Astrocyte of the spinal cord (primary cell): ENCODE data around the gene CHCHD10.

ENCODE experiments used
- DNase-seq: peaks from one replicate; pipeline ENCODE4 v3.0.0; 2011; ENCODE audit warnings: low read depth, low spot score
- H3K4me3 ChIP-seq: 2 replicates; pipeline ENCODE4 v1.5.1; 2011; ENCODE audit warnings: low read depth, mild to moderate bottlenecking, low read length, moderate library complexity
- in situ Hi-C: cut with HindIII; loops from 2 replicates; pipeline ENCODE4 v1.10.0; 2017; ENCODE audit warnings: low sequenced_read_pairs
- TF ChIP-seq, protein P1 (sequence below): IDR thresholded peaks from 2 replicates; pipeline ENCODE4 v1.5.1; 2012; ENCODE audit warnings: low read depth, mild to moderate bottlenecking, low read length, inconsistent platforms

The CHCHD10 gene

DNA sequence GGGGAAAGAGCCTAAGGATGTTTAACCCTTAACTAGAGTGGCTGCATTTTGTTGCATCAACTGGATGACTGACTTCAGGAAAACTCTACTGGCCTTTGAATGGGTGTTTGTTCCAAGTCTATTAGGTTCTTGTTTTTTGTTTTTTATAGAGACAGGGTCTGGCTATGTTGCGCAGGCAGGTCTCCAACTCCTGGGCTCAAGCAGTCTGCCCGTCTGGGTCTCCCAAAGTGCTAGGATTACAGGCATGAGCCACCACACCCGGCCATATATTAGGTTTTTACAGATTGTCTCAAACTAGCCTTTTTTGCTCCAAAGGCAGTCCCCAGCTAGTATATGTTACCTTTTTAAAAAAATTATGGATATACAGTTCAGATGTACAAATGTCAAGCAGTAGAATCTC is 20.1 kb upstream of the CHCHD10 start:
- peak overlapping the region; percentile 75 for H3K4me3 ChIP-seq
- TF ChIP-seq, protein P1, sequence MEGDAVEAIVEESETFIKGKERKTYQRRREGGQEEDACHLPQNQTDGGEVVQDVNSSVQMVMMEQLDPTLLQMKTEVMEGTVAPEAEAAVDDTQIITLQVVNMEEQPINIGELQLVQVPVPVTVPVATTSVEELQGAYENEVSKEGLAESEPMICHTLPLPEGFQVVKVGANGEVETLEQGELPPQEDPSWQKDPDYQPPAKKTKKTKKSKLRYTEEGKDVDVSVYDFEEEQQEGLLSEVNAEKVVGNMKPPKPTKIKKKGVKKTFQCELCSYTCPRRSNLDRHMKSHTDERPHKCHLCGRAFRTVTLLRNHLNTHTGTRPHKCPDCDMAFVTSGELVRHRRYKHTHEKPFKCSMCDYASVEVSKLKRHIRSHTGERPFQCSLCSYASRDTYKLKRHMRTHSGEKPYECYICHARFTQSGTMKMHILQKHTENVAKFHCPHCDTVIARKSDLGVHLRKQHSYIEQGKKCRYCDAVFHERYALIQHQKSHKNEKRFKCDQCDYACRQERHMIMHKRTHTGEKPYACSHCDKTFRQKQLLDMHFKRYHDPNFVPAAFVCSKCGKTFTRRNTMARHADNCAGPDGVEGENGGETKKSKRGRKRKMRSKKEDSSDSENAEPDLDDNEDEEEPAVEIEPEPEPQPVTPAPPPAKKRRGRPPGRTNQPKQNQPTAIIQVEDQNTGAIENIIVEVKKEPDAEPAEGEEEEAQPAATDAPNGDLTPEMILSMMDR, result no peak
- DNase-seq, result no peak
- in situ Hi-C loops, result no loop called here

DNA sequence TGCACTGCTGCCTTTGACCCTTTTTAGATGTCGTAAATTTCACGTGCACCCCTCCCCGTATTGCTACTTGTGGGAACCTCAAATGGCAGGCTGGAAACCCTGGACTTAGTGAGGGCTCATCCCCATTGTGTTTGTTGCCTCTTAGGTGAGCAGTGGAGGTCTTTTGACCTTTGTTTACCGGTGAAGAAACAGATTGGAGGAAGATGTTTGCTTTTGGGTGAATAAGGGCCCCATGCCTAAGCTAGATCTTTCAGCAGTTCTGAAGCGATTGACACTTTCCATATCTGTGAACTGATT is 19.8 kb upstream of the CHCHD10 start:
- in situ Hi-C loops, result no loop called here
- peak overlapping the region; percentile 75 for H3K4me3 ChIP-seq
- no peak for DNase-seq
- TF ChIP-seq, protein P1, result no peak

DNA sequence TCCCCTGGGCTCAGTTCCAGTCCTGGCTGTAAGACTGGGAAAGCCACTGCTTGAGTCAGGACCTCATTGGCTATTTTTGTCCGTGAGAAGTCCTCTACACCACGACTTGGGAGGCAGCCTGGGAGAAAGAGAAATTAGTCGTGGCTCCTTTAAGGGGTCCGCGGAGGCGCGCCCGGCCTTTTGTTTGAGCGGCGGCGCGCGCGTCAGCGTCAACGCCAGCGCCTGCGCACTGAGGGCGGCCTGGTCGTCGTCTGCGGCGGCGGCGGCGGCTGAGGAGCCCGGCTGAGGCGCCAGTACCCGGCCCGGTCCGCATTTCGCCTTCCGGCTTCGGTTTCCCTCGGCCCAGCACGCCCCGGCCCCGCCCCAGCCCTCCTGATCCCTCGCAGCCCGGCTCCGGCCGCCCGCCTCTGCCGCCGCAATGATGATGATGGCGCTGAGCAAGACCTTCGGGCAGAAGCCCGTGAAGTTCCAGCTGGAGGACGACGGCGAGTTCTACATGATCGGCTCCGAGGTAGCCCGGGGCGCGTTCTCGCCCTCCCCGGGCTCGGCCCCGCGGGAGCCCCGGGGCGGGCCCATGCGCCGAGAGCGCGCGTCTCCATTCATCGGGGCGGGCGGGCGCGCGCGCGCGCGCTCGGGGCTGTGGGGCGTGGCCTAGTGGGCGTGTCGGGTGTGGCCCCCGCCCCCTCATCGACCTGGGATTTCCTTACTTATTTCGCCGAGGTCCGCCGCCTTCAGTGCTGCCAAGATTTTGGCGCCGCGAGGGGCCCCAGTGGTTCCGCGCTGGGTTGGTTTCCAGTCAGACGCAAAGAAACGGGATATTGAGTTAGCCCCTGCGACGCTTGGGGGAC is 19.2 kb upstream of the CHCHD10 start, which contains the start of gene SMARCB1:
SMARCB1 (plus strand) TSS at position 215 of the 848 bp plus-strand sequence; CDS start at position 419, 204 bp downstream.
- in situ Hi-C loops, result no loop called here
- H3K4me3 ChIP-seq, result peak within 1 kb of the TSS; percentile 75
- TF ChIP-seq, protein P1, result no peak
- DNase-seq, result peak; percentile 89

DNA sequence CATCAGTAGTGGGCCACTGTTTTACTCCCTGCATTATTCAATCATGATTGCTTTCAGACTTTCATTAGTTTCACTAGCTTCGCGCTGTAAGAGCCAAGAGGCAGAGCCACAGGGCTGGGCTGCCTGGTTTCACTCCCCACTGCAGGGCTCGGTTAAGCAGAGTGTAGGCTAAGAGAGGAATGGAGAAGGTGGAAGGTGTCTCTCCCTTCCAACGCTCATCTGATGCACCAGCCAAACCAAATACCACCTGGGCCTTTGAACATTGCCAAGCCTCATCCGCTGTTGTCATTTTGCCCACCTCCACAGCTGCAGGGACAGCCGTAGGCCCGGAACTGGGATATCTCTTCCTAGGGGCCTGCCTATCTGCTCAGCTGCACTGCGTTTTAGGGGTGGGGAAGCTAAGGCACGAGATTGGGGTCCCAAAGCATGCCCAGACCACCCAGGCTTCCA is 18.5 kb upstream of the CHCHD10 start:
- peak overlapping the region; percentile 75 for H3K4me3 ChIP-seq
- no peak for DNase-seq
- in situ Hi-C loops, result no loop called here
- TF ChIP-seq, protein P1, result no peak

DNA sequence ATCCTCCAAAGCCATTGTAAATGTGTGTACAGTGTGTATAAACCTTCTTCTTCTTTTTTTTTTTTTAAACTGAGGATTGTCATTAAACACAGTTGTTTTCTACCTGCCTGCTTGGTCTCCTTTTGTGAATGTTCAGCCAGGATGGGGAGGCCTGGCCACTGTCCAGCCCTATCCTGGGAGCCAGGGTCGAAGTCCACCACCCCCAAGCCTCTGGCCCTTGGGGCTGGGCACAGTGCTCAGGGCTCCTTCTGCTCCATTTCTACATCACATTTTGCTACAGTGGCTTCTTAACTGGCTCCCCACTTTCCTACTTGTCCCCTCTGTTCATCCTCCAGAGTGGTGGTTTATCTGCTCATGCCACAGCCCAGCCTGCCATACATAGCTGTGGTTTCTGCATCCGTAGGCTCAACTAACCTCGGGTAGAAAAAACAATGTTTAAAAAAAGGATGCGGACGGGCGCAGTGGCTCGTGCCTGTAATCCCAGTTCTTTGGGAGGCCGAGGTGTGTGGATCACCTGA is 16.5 kb upstream of the CHCHD10 start:
- in situ Hi-C loops, result no loop called here
- TF ChIP-seq, protein P1, result no peak
- peak; percentile 54 for DNase-seq
- H3K4me3 ChIP-seq, result no peak overlapping the region

DNA sequence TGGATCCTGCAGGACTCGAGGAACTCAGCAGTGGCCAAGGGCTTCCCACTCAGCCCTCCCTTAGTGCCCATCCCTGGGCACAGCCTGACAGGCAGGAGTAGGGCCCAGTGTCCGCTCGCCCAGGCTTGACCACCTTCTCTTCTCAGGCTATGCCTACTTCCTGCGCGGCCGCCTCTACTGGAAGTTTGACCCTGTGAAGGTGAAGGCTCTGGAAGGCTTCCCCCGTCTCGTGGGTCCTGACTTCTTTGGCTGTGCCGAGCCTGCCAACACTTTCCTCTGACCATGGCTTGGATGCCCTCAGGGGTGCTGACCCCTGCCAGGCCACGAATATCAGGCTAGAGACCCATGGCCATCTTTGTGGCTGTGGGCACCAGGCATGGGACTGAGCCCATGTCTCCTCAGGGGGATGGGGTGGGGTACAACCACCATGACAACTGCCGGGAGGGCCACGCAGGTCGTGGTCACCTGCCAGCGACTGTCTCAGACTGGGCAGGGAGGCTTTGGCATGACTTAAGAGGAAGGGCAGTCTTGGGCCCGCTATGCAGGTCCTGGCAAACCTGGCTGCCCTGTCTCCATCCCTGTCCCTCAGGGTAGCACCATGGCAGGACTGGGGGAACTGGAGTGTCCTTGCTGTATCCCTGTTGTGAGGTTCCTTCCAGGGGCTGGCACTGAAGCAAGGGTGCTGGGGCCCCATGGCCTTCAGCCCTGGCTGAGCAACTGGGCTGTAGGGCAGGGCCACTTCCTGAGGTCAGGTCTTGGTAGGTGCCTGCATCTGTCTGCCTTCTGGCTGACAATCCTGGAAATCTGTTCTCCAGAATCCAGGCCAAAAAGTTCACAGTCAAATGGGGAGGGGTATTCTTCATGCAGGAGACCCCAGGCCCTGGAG is 15.7 kb upstream of the CHCHD10 start:
- H3K4me3 ChIP-seq, result no peak overlapping the region
- DNase-seq, result no peak
- in situ Hi-C loops, result no loop called here
- TF ChIP-seq, protein P1, result no peak
